Endothelial cell of umbilical vein (primary cell): ENCODE measurements around the gene ATP13A2. TPM values are rescaled to one million over a fixed set of nuclear protein-coding genes. Genes with fewer than 3 reads are reported as not detected.
"Not testable (repeated sequence)": the region's sequence is repeated elsewhere in the genome, so short reads cannot be mapped to it uniquely, and the experiment has no call there.

Source experiments
- BruUV-seq: library from RNA; stranded (reverse); fragments of 400-500 nt; replicated peaks from 2 replicates; lab custom pipeline; 2021; lab: Mats Ljungman, UMichigan
- CTCF ChIA-PET: fragments of 300-600, 350-600 bp; sonication (Branson Sonifier 250); formaldehyde crosslinking; loops from one replicate; lab custom pipeline; 2021; ENCODE audit warnings: antibody characterized with exemption, inconsistent platforms; lab: Charles Lee
- POLR2A ChIA-PET: fragments of 300-600, 350-600 bp; sonication (Branson Sonifier 250); formaldehyde crosslinking; loops from one replicate; lab custom pipeline; 2021; ENCODE audit warnings: antibody characterized with exemption, inconsistent platforms; lab: Charles Lee
- DNase-seq: peaks from one replicate; pipeline ENCODE4 v3.0.0-alpha.2; 2011; ENCODE audit warnings: low read depth, low spot score
- FAIRE-seq: peaks from 2 replicates; lab custom pipeline; 2011; peaks lifted over from hg19 to GRCh38; lab: Jason Lieb, UNC
- H2AFZ ChIP-seq: 2 replicates; pipeline ENCODE4 v1.6.0; 2012; ENCODE audit warnings: low read depth, low read length, control low read depth, inconsistent platforms
- H3K27ac ChIP-seq: 2 replicates; pipeline ENCODE4 v1.5.1; 2011; ENCODE audit warnings: low read depth, mild to moderate bottlenecking, control low read depth, low read length, moderate library complexity; ENCODE audit not compliant: insufficient read depth
- H3K27me3 ChIP-seq, 2 experiments: 2 replicates each; pipeline versions ENCODE4 v1.6.0 to v1.6.1; 2011; ENCODE audit warnings: low read length in 2 of 2, mixed read lengths in 1 of 2; ENCODE audit not compliant: control insufficient read depth in 2 of 2, insufficient read depth in 2 of 2
- H3K36me3 ChIP-seq, 2 experiments: 2 replicates in 1 of 2; 3 replicates in 1 of 2; pipeline ENCODE4 v1.5.1; 2011; ENCODE audit warnings: low read length in 2 of 2, mild to moderate bottlenecking in 1 of 2, moderate library complexity in 1 of 2; ENCODE audit not compliant: control insufficient read depth in 2 of 2, insufficient read depth in 2 of 2; ENCODE audit errors: extremely low read depth in 1 of 2
- H3K4me1 ChIP-seq: 3 replicates; pipeline ENCODE4 v1.5.1; 2011; ENCODE audit warnings: mild to moderate bottlenecking, low read length; ENCODE audit not compliant: control insufficient read depth, insufficient read depth; ENCODE audit errors: extremely low read depth
- H3K4me2 ChIP-seq: 2 replicates; pipeline ENCODE4 v1.6.1; 2011; ENCODE audit warnings: low read length, control low read depth, mixed read lengths; ENCODE audit not compliant: insufficient read depth
- H3K4me3 ChIP-seq, 3 experiments: fragments of 200-600 bp in 1 of 3; sonication (generic), shearing (Covaris generic) in 1 of 3; replicated peaks in 1 of 3; 2 replicates each; pipeline ENCODE4 v1.5.1; 2011 to 2016; ENCODE audit warnings: control low read depth in 3 of 3, low read length in 3 of 3, mild to moderate bottlenecking in 2 of 3, inconsistent platforms in 1 of 3, low read depth in 1 of 3, moderate library complexity in 1 of 3; ENCODE audit not compliant: insufficient read depth in 1 of 3
- H3K79me2 ChIP-seq: 2 replicates; pipeline ENCODE4 v1.6.0; 2012; ENCODE audit warnings: low read length, inconsistent platforms; ENCODE audit not compliant: control insufficient read depth, insufficient read depth
- H3K9ac ChIP-seq: replicated peaks from 2 replicates; pipeline ENCODE3; 2011; ENCODE audit warnings: low read length, control low read depth; ENCODE audit not compliant: insufficient read depth; ENCODE audit errors: extremely low read depth
- H3K9me1 ChIP-seq: replicated peaks from 3 replicates; pipeline ENCODE4 v1.6.0; 2011; ENCODE audit warnings: mild to moderate bottlenecking, low read length; ENCODE audit not compliant: control insufficient read depth, insufficient read depth; ENCODE audit errors: extremely low read depth
- H3K9me3 ChIP-seq: replicated peaks from 2 replicates; pipeline ENCODE4 v1.5.1; 2012; ENCODE audit warnings: low read length, inconsistent platforms; ENCODE audit not compliant: control insufficient read depth, insufficient read depth
- H4K20me1 ChIP-seq: replicated peaks from 2 replicates; pipeline ENCODE3; 2011; ENCODE audit warnings: mild to moderate bottlenecking, low read length; ENCODE audit not compliant: control insufficient read depth, insufficient read depth; ENCODE audit errors: extremely low read depth
- CTCF ChIP-seq, 2 donors: IDR thresholded peaks; 1 replicate in 1 of 2; 2 replicates in 1 of 2; pipeline ENCODE4 v1.5.1; 2011; ENCODE audit warnings: low read length in 2 of 2, mild to moderate bottlenecking in 2 of 2, moderate library complexity in 2 of 2, control low read depth in 1 of 2, inconsistent platforms in 1 of 2, low read depth in 1 of 2; ENCODE audit not compliant: insufficient read depth in 1 of 2; ENCODE audit errors: extremely low read depth in 1 of 2
- EZH2 ChIP-seq: IDR thresholded peaks from 2 replicates; pipeline ENCODE4 v1.6.1; 2012; ENCODE audit warnings: borderline replicate concordance, low read depth, mild to moderate bottlenecking, moderate library complexity, low read length, inconsistent platforms; ENCODE audit not compliant: severe bottlenecking
- FOS ChIP-seq: IDR thresholded peaks from 2 replicates; pipeline ENCODE4 v1.6.1; 2011; ENCODE audit warnings: mild to moderate bottlenecking, low read length, moderate library complexity, borderline replicate concordance; ENCODE audit not compliant: insufficient read depth
- GATA2 ChIP-seq: IDR thresholded peaks from 2 replicates; pipeline ENCODE4 v1.7.0; 2011; ENCODE audit warnings: low read depth, mild to moderate bottlenecking, moderate library complexity, mixed read lengths, low read length; ENCODE audit not compliant: insufficient read length, insufficient read depth
- JUN ChIP-seq: IDR thresholded peaks from 2 replicates; pipeline ENCODE4 v1.6.1; 2011; ENCODE audit warnings: borderline replicate concordance, low read depth; ENCODE audit not compliant: insufficient read length, insufficient read depth
- MAX ChIP-seq: IDR thresholded peaks from 2 replicates; pipeline ENCODE4 v1.6.1; 2011; ENCODE audit not compliant: insufficient read depth, insufficient read length
- MYC ChIP-seq: IDR thresholded peaks from one replicate; pipeline ENCODE4 v1.6.1; 2011; ENCODE audit warnings: mild to moderate bottlenecking, low read depth, low read length
- POLR2A ChIP-seq: IDR thresholded peaks from 2 replicates; pipeline ENCODE4 v1.6.1; 2012; ENCODE audit warnings: low read depth, mild to moderate bottlenecking, control low read depth, low read length
- POLR2AphosphoS5 ChIP-seq: IDR thresholded peaks from 2 replicates; pipeline ENCODE4 v1.6.1; 2012; ENCODE audit warnings: low read depth, mild to moderate bottlenecking, control low read depth, low read length, moderate library complexity; ENCODE audit not compliant: insufficient read depth
- dilution Hi-C: fragments of 300-500 bp; cut with MboI; formaldehyde crosslinking; loops from one replicate; pipeline ENCODE4 v1.15.0; 2019; ENCODE audit warnings: low sequenced_read_pairs; ENCODE audit not compliant: extremely low pct_ligation_motif_present
- intact Hi-C: fragments of 100-400 bp; cut with micrococcal nuclease; formaldehyde crosslinking; loops from one replicate; pipeline ENCODE4 v1.10.0; 2022
- polyA plus RNA-seq, 4 experiments: library from polyadenylated mRNA; depleted of rRNA in 3 of 4; stranded (reverse) in 3 of 4; unstranded in 1 of 4; fragments of >200 nt; gene quantifications; 2 replicates each; pipeline versions ENCODE4 v1.2.1 to v1.2.3, GENCODE V29; 2011 to 2012; ENCODE audit warnings: missing spikeins in 1 of 4
- total RNA-seq: library from RNA; stranded (reverse); gene quantifications from 2 replicates; pipeline ENCODE4 v1.2.3, GENCODE V29; 2021

Gene ATP13A2
- total and polyA plus RNA-seq, 2 donors (not counting 3 experiments of a cell fraction or from before 2014, with no cell fraction given), result 44.9 to 60.6 TPM

GRCh38 chr1:16944038-16944437 lies 67.7 kb downstream of the ATP13A2 start:
- dilution Hi-C loops (no loop called here), intact Hi-C loops (no loop called here)
- Histone ChIP-seq H3K9me3 (no peaks in the 10 kb centered on the region), H3K4me1 (no peaks in the 10 kb centered on the region), H3K27ac (no peak overlapping the region), H3K9me1 (no peaks in the 10 kb centered on the region), H3K4me3 (no peak overlapping the region), H3K9ac (no peak overlapping the region), H3K36me3 (peaks cover 0 to 2% of the 10 kb centered on the region in 2 experiments), H3K27me3 (no peaks in the 10 kb centered on the region), H3K79me2 (no peaks in the 10 kb centered on the region), H4K20me1 (no peaks in the 10 kb centered on the region), H2AFZ (no peak overlapping the region), H3K4me2 (no peak overlapping the region)
- no peak for FAIRE-seq
- TF ChIP-seq POLR2A (no peak), EZH2 (no peak), MYC (no peak), CTCF (IDR thresholded peaks at IDR 0.05; ENCODE audit: extremely low read depth in 1 of 2, insufficient read depth in 1 of 2, low read depth in 1 of 2, low read length in 2 of 2) (no peak), POLR2AphosphoS5 (no peak), GATA2 (no peak), MAX (no peak), FOS (no peak), JUN (no peak)
- BruUV-seq, result no TSS peak
- POLR2A ChIA-PET, result no interaction called here
- CTCF ChIA-PET, result no interaction called here
- DNase-seq, result no peak

DNA sequence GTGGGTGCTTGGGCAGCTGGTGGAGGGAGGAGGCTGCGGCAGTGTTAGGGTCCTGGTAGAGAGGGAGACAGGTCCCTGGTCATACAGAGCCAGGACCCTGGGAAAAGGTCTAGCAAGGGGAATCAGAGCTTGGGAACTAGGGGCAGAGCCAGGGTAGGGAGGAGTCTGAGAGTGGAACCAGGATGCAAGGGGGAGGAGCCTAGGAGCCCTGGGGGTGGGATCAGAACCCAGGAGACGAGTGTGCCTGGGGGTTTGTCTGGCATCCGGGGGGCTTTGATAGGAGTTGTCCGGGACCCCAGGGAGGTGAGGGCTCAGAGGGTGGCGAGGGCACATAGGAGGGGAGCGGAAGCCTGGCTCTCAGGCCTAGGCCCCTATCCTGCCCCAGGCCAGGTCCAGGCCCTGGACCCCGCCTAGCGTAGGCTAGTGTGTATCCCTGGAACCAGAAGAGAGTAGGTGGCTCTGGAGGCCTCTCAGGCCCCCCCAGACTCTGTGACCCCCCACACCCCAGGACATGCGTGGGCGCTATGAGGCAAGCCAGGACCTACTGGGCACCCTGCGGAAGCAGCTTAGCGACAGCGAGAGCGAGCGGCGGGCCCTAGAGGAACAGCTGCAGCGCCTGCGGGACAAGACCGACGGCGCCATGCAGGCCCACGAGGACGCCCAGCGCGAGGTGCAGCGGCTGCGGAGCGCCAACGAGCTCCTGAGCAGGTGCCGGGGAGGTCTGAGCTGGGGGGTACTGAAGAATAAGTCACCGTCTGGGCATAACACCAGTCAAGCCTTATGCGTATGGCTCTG lies 72.1 kb downstream of the ATP13A2 start:
- H3K4me2 ChIP-seq, H4K20me1 ChIP-seq, dilution Hi-C loops, H2AFZ ChIP-seq, H3K9ac ChIP-seq, H3K9me3 ChIP-seq, H3K4me1 ChIP-seq, FAIRE-seq, intact Hi-C loops, H3K79me2 ChIP-seq, DNase-seq, H3K4me3 ChIP-seq, BruUV-seq, POLR2A ChIA-PET, H3K27ac ChIP-seq, H3K27me3 ChIP-seq, H3K9me1 ChIP-seq, H3K36me3 ChIP-seq: not testable (repeated sequence)
- CTCF ChIA-PET, result interaction anchor here (0.9 kb wide), 1 partner anchor 317 kb away, joined by 3 read pairs; no protein-coding TSS in a partner anchor
